ENCODE results near the gene CHDH.

The CHDH gene, protein sequence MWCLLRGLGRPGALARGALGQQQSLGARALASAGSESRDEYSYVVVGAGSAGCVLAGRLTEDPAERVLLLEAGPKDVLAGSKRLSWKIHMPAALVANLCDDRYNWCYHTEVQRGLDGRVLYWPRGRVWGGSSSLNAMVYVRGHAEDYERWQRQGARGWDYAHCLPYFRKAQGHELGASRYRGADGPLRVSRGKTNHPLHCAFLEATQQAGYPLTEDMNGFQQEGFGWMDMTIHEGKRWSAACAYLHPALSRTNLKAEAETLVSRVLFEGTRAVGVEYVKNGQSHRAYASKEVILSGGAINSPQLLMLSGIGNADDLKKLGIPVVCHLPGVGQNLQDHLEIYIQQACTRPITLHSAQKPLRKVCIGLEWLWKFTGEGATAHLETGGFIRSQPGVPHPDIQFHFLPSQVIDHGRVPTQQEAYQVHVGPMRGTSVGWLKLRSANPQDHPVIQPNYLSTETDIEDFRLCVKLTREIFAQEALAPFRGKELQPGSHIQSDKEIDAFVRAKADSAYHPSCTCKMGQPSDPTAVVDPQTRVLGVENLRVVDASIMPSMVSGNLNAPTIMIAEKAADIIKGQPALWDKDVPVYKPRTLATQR

DNA sequence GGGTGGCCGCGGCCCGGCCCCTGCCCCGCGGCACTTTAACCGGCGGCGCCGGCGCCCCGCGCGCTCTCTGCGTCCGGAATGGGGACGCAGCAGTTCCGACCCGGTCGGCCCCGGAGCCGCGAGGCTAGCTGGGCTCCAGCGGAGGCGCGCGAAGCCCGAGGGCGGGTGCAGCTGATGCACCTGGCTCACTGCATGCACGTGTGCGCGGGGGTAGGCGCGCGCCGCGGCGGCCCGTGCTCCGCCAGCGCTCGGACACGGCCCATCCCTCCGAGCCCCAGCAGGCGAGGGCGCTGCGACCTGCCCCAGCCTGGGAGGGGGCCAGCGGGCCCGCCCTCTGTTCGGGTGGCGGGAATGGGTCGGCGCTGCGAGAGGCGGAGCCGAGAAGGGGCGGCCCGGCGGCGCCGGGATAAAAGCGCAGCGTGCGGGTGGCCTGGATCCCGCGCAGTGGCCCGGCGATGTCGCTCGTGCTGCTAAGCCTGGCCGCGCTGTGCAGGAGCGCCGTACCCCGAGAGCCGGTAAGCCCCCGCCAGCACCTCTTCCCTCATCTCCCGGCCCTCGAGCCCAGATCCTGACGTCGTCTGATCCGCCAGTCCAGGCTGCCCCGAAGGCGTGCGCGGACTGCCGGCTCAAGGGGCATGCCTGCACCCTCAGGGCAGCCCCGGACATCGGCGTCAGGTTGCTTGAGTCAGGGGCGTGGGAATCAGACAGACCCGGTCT, at the start of gene CHDH, which contains the start of gene IL17RB:
TSS of gene CHDH (minus strand) at position 286 of the 717 bp plus-strand sequence. CDS start 22,411 bp downstream, outside the sequence.
TSS of gene IL17RB (plus strand) at position 435 of the 717 bp plus-strand sequence. CDS start at position 456, 21 bp downstream.
- DNase-seq (ENCODE audit: low read depth), result peak; percentile 56
- Histone ChIP-seq H3K9ac (ENCODE audit: low read length) (peak within 1 kb of the TSS; percentile 69), H3K4me3 (ENCODE audit: low read length) (peak within 1 kb of the TSS; percentile 82), H3K4me1 (ENCODE audit: control insufficient read depth, insufficient read depth, low read length) (peaks cover 5% of the 10 kb centered on the region), H3K9me3 (ENCODE audit: control insufficient read depth, low read length) (no peaks in the 10 kb centered on the region), H3K27me3 (replicated peaks; ENCODE audit: control insufficient read depth, insufficient read depth, low read length) (peaks cover 8% of the 10 kb centered on the region), H3K36me3 (ENCODE audit: control insufficient read depth, insufficient read depth, low read length, severe bottlenecking) (no peaks in the 10 kb centered on the region)

- Histone ChIP-seq H3K36me3 (ENCODE audit: control insufficient read depth, insufficient read depth, low read length, severe bottlenecking) (peaks cover 7% of the 10 kb centered on the region), H3K9me3 (ENCODE audit: control insufficient read depth, low read length) (no peaks in the 10 kb centered on the region), H3K27me3 (replicated peaks; ENCODE audit: control insufficient read depth, insufficient read depth, low read length) (peaks cover 9% of the 10 kb centered on the region), H3K4me3 (ENCODE audit: low read length) (peak overlapping the region; percentile 92), H3K9ac (ENCODE audit: low read length) (peak overlapping the region; percentile 81), H3K4me1 (ENCODE audit: control insufficient read depth, insufficient read depth, low read length) (peaks cover 15% of the 10 kb centered on the region)
- DNase-seq (ENCODE audit: low read depth), result no peak
These were observed 46.0 kb upstream of the CHDH start for GRCh38 chr3:53892286-53892637.

GRCh38 chr3:53891497-53892285, 45.5 kb upstream of the CHDH start, which contains the start of gene SELENOK:
Gene SELENOK, minus strand, starts transcription at chr3:53891859.
- no peaks in the 10 kb centered on the region for H3K9me3 ChIP-seq (ENCODE audit: control insufficient read depth, low read length)
- peak within 1 kb of the TSS; percentile 92 for H3K4me3 ChIP-seq (ENCODE audit: low read length)
- H3K9ac ChIP-seq (ENCODE audit: low read length), result peak within 1 kb of the TSS; percentile 90
- peaks cover 8% of the 10 kb centered on the region for H3K27me3 ChIP-seq (replicated peaks; ENCODE audit: control insufficient read depth, insufficient read depth, low read length)
- DNase-seq (ENCODE audit: low read depth), result peak; percentile 100
- H3K4me1 ChIP-seq (ENCODE audit: control insufficient read depth, insufficient read depth, low read length), result peaks cover 15% of the 10 kb centered on the region
- peaks cover 8% of the 10 kb centered on the region for H3K36me3 ChIP-seq (ENCODE audit: control insufficient read depth, insufficient read depth, low read length, severe bottlenecking)

GRCh38 chr3:53890726-53891475, 44.7 kb upstream of the CHDH start:
- peaks cover 12% of the 10 kb centered on the region for H3K36me3 ChIP-seq (ENCODE audit: control insufficient read depth, insufficient read depth, low read length, severe bottlenecking)
- H3K9me3 ChIP-seq (ENCODE audit: control insufficient read depth, low read length), result no peaks in the 10 kb centered on the region
- DNase-seq (ENCODE audit: low read depth), result peak; percentile 59

GRCh38 chr3:53888232-53888631, 42.0 kb upstream of the CHDH start:
- Histone ChIP-seq H3K4me1 (ENCODE audit: control insufficient read depth, insufficient read depth, low read length) (peaks cover 15% of the 10 kb centered on the region), H3K9ac (ENCODE audit: low read length) (no peak overlapping the region), H3K27me3 (replicated peaks; ENCODE audit: control insufficient read depth, insufficient read depth, low read length) (no peaks in the 10 kb centered on the region), H3K36me3 (ENCODE audit: control insufficient read depth, insufficient read depth, low read length, severe bottlenecking) (peaks cover 36% of the 10 kb centered on the region), H3K9me3 (ENCODE audit: control insufficient read depth, low read length) (no peaks in the 10 kb centered on the region), H3K4me3 (ENCODE audit: low read length) (no peak overlapping the region)
- no peak for DNase-seq (ENCODE audit: low read depth)

More at GRCh38 chr3:53890726-53891475, 44.7 kb upstream of the CHDH start:
- Histone ChIP-seq H3K4me3 (ENCODE audit: low read length) (peak overlapping the region; percentile 92), H3K9ac (ENCODE audit: low read length) (peak overlapping the region; percentile 90), H3K27me3 (replicated peaks; ENCODE audit: control insufficient read depth, insufficient read depth, low read length) (peaks cover 8% of the 10 kb centered on the region), H3K4me1 (ENCODE audit: control insufficient read depth, insufficient read depth, low read length) (peaks cover 15% of the 10 kb centered on the region)

DNA sequence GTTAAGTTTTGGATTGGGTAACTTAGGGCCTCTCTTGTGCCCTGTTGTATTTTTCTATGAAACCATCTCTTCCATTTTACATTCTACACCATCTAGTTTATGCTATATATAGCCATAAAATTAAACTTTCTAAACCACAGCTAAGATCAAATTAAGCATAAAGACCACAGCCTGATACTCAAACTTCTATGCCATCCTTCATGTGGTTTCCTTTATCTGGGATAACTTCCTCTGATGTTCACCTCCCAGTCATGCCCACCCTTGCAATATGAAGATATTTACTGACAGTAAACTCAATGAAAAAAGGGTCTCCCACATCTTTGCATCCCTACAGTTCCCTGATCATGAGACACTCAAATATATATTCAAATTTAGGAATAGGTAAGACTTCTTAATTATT, 41.2 kb upstream of the CHDH start:
- no peak overlapping the region for H3K9ac ChIP-seq (ENCODE audit: low read length)
- no peak overlapping the region for H3K4me3 ChIP-seq (ENCODE audit: low read length)
- H3K4me1 ChIP-seq (ENCODE audit: control insufficient read depth, insufficient read depth, low read length), result peaks cover 12% of the 10 kb centered on the region
- H3K9me3 ChIP-seq (ENCODE audit: control insufficient read depth, low read length), result no peaks in the 10 kb centered on the region
- peaks cover 36% of the 10 kb centered on the region for H3K36me3 ChIP-seq (ENCODE audit: control insufficient read depth, insufficient read depth, low read length, severe bottlenecking)
- DNase-seq (ENCODE audit: low read depth), result no peak
- H3K27me3 ChIP-seq (replicated peaks; ENCODE audit: control insufficient read depth, insufficient read depth, low read length), result no peaks in the 10 kb centered on the region

DNA sequence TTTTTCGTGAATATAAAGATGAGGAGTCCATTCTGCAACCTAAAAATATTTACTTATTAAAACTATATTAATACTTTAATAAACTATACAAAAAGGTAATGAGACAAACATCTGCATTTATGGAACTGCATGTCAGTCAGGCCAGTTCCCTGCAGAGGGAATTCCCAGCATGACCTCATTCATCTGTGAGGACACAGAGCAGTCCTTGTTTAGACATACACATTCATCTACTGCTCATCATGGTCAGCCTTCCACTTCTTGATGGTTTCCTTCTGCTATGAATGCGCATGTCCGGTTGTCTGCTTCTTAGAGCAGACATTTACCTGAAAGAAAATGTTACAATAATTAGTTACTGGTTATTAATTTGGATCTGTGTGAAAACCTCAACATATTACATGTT, 39.0 kb upstream of the CHDH start:
- H3K27me3 ChIP-seq (replicated peaks; ENCODE audit: control insufficient read depth, insufficient read depth, low read length), result no peaks in the 10 kb centered on the region
- H3K4me1 ChIP-seq (ENCODE audit: control insufficient read depth, insufficient read depth, low read length), result peaks cover 13% of the 10 kb centered on the region
- peaks cover 36% of the 10 kb centered on the region for H3K36me3 ChIP-seq (ENCODE audit: control insufficient read depth, insufficient read depth, low read length, severe bottlenecking)
- H3K4me3 ChIP-seq (ENCODE audit: low read length), result no peak overlapping the region
- no peak overlapping the region for H3K9ac ChIP-seq (ENCODE audit: low read length)
- DNase-seq (ENCODE audit: low read depth), result no peak
- H3K9me3 ChIP-seq (ENCODE audit: control insufficient read depth, low read length), result no peaks in the 10 kb centered on the region

DNA sequence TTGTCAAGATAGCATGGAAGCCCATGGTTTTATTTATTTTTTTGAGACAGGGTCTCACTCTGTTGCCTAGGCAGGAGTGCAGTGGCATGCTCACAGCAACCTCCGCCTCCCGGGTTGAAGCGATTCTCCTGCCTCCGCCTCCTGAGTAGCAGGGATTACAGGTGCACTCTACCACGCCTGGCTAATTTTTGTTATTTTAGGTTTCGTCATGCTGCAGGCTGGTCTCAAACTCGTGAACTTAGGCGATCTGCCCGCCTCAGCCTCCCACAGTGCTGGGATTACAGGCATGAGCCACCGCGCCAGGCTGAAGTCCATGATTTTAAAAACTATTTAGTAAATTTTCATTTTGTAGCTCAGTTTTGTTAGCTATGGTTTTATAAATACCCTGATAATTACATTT, 38.4 kb upstream of the CHDH start:
- H3K4me3 ChIP-seq (ENCODE audit: low read length), result no peak overlapping the region
- H3K9ac ChIP-seq (ENCODE audit: low read length), result no peak overlapping the region
- H3K36me3 ChIP-seq (ENCODE audit: control insufficient read depth, insufficient read depth, low read length, severe bottlenecking), result peaks cover 39% of the 10 kb centered on the region
- no peaks in the 10 kb centered on the region for H3K9me3 ChIP-seq (ENCODE audit: control insufficient read depth, low read length)
- H3K27me3 ChIP-seq (replicated peaks; ENCODE audit: control insufficient read depth, insufficient read depth, low read length), result no peaks in the 10 kb centered on the region
- DNase-seq (ENCODE audit: low read depth), result no peak
- H3K4me1 ChIP-seq (ENCODE audit: control insufficient read depth, insufficient read depth, low read length), result peaks cover 16% of the 10 kb centered on the region

DNA sequence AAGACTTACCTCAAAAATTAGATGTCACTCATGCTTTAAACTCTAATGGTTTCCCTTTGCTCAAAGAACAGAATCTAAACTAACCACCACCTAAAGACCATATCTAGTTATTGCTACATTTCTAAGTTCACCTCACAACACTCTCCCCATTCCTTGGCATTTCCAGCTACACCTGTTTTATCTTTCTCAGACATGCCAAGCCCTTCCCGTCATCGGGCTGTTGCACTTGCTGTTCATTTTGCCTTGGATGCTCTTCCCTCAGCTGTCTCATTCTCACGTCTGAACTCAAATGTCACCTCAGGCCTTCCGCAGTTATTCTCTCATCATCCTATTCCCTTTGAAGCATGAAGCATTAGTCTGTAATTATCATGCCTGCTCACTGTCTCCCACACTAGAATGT, 36.8 kb upstream of the CHDH start:
- no peak overlapping the region for H3K9ac ChIP-seq (ENCODE audit: low read length)
- H3K4me1 ChIP-seq (ENCODE audit: control insufficient read depth, insufficient read depth, low read length), result peaks cover 13% of the 10 kb centered on the region
- DNase-seq (ENCODE audit: low read depth), result no peak
- peaks cover 55% of the 10 kb centered on the region for H3K36me3 ChIP-seq (ENCODE audit: control insufficient read depth, insufficient read depth, low read length, severe bottlenecking)
- H3K4me3 ChIP-seq (ENCODE audit: low read length), result no peak overlapping the region
- no peaks in the 10 kb centered on the region for H3K9me3 ChIP-seq (ENCODE audit: control insufficient read depth, low read length)
- H3K27me3 ChIP-seq (replicated peaks; ENCODE audit: control insufficient read depth, insufficient read depth, low read length), result no peaks in the 10 kb centered on the region
